ENCODE measurements around the gene POLDIP3.

DNA sequence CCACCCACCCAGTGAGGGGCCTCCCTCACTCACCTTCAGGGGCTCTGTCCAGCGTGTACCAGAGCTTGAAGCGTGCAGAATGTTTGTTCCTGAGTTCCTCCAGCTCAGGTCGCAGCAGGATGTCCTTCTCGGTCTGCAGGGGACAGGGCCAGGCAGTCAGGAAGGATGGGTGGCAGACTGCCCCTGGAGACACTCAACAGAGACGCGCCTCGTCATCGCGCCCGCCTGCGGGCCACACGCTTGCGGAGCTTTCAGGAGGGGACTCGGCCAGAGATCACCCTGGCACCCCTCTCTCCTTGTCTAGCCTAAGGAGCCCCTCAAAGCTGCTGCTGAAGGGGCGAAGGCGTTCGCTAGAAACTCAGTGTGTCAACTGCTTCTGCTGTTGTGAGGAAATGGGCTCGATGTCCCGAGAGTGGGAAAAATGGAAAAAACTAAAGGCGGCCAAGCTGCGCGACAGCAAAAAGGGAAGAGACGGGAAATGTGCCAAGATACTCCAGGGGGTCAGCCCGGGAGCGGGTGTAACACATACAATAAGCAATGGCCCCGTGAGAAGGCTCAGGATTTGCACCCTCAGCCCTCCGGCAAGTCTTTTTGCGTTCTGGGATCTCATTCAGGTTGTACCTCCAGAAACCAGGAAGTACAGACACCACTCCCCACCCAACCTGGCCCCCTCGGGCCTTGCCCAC is 9.2 kb upstream of the POLDIP3 start:
- TF ChIP-seq, protein P1, sequence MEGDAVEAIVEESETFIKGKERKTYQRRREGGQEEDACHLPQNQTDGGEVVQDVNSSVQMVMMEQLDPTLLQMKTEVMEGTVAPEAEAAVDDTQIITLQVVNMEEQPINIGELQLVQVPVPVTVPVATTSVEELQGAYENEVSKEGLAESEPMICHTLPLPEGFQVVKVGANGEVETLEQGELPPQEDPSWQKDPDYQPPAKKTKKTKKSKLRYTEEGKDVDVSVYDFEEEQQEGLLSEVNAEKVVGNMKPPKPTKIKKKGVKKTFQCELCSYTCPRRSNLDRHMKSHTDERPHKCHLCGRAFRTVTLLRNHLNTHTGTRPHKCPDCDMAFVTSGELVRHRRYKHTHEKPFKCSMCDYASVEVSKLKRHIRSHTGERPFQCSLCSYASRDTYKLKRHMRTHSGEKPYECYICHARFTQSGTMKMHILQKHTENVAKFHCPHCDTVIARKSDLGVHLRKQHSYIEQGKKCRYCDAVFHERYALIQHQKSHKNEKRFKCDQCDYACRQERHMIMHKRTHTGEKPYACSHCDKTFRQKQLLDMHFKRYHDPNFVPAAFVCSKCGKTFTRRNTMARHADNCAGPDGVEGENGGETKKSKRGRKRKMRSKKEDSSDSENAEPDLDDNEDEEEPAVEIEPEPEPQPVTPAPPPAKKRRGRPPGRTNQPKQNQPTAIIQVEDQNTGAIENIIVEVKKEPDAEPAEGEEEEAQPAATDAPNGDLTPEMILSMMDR (IDR thresholded peaks at IDR 0.05), result no peak
- TF ChIP-seq POLR2A (IDR thresholded peaks at IDR 0.05), result no peak
